SU-DHL-6 (cell line): ENCODE results near the gene ANKRD30B.
"Not testable (repeated sequence)": the region's sequence is repeated elsewhere in the genome, so short reads cannot be mapped to it uniquely, and the experiment has no call there.

Experiments
- H2AFZ ChIP-seq: fragments of 200-600 bp; sonication (generic); 2 replicates; pipeline ENCODE4 v1.6.1; 2014; ENCODE audit warnings: low read depth, mild to moderate bottlenecking, moderate library complexity, mixed read lengths, antibody characterized with exemption, low read length; ENCODE audit not compliant: severe bottlenecking
- H3F3A ChIP-seq: fragments of 200-600 bp; shearing (Covaris generic); 2 replicates; pipeline ENCODE4 v1.6.0; 2016; ENCODE audit warnings: antibody characterized with exemption, mild to moderate bottlenecking; ENCODE audit not compliant: insufficient read depth
- H3K27ac ChIP-seq: fragments of 200-600 bp; sonication (generic); 2 replicates; pipeline ENCODE4 v1.5.1; 2016; ENCODE audit warnings: low read depth, mild to moderate bottlenecking, low read length, moderate library complexity, mixed read lengths
- H3K27me3 ChIP-seq: fragments of 200-600 bp; sonication (generic), shearing (Covaris generic); 2 replicates; pipeline ENCODE4 v1.6.0; 2014; ENCODE audit warnings: mild to moderate bottlenecking, low read length
- H3K36me3 ChIP-seq: fragments of 200-600 bp; sonication (generic); 2 replicates; pipeline ENCODE4 v1.6.1; 2014; ENCODE audit warnings: mild to moderate bottlenecking, low read length, mixed read lengths
- H3K4me2 ChIP-seq: fragments of 300-600, 200-600 bp; shearing (Covaris generic), sonication (generic); 2 replicates; pipeline ENCODE4 v1.6.0; 2014; ENCODE audit warnings: low read length, low read depth, mild to moderate bottlenecking; ENCODE audit not compliant: poor library complexity, severe bottlenecking
- H3K4me3 ChIP-seq: fragments of 200-600 bp; sonication (generic); 2 replicates; pipeline ENCODE4 v1.5.1; 2014; ENCODE audit warnings: antibody characterized with exemption, low read length, mild to moderate bottlenecking, mixed read lengths; ENCODE audit not compliant: insufficient read depth, poor library complexity, severe bottlenecking
- H3K79me2 ChIP-seq: fragments of 200-600 bp; sonication (generic); 2 replicates; pipeline ENCODE4 v1.6.1; 2014; ENCODE audit warnings: mild to moderate bottlenecking, low read length, moderate library complexity; ENCODE audit not compliant: insufficient read depth
- H3K9ac ChIP-seq: fragments of 200-600 bp; sonication (generic); 2 replicates; pipeline ENCODE4 v1.7.0; 2014; ENCODE audit warnings: mild to moderate bottlenecking, low read length
- H3K9me2 ChIP-seq: fragments of 200-600 bp; sonication (generic); replicated peaks from 2 replicates; pipeline ENCODE4 v1.6.1; 2014; ENCODE audit warnings: low read length; ENCODE audit not compliant: insufficient read depth
- H3K9me3 ChIP-seq: fragments of 200-600 bp; sonication (generic); 2 replicates; pipeline ENCODE4 v1.6.1; 2014; ENCODE audit warnings: low read length, mixed read lengths; ENCODE audit not compliant: insufficient read depth
- H4K20me1 ChIP-seq: fragments of 200-600 bp; sonication (generic); 2 replicates; pipeline ENCODE4 v1.6.1; 2014; ENCODE audit warnings: low read depth, mild to moderate bottlenecking, antibody characterized with exemption, low read length, moderate library complexity, mixed read lengths
- EZH2phosphoT487 ChIP-seq: fragments of 200-600 bp; sonication (generic), shearing (Covaris generic); conservative IDR thresholded peaks from 2 replicates; pipeline ENCODE4 v1.6.1; 2018; ENCODE audit warnings: mild to moderate bottlenecking, antibody characterized with exemption, low read length, moderate library complexity, mixed read lengths
- TF ChIP-seq, protein P1 (sequence below): fragments of 200-600 bp; sonication (generic); IDR thresholded peaks from one replicate; pipeline ENCODE4 v1.5.1; 2017; ENCODE audit warnings: antibody characterized with exemption, mild to moderate bottlenecking, low read length, moderate library complexity; ENCODE audit not compliant: insufficient read depth, poor library complexity, severe bottlenecking

Gene ANKRD30B

DNA sequence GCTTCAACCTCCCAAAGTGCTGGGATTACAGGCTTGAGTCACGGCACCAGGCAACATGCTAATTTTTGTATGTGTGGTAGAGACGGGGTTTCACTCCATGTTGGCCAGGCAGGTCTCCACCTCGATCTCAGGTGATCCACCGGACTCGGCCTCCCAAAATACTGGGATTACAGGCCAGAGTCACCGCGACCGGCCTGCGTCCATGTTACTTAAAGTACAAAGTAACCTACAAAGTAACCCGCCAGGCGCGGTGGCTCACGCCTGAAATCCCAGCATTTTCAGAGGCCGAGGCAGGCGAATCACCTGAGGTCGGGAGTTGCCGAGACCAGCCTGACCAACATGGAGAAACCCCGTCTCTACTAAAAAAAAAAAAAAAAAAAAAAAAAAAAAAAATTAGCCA, 1.1 kb upstream of the ANKRD30B start:
- Histone ChIP-seq H2AFZ (no peak overlapping the region), H3K4me3 (no peak overlapping the region), H3F3A (no peaks in the 10 kb centered on the region), H4K20me1 (no peaks in the 10 kb centered on the region), H3K4me2 (no peak overlapping the region), H3K9me2 (no peaks in the 10 kb centered on the region), H3K9ac (no peak overlapping the region), H3K79me2 (no peaks in the 10 kb centered on the region), H3K36me3 (no peaks in the 10 kb centered on the region), H3K27ac (no peak overlapping the region), H3K27me3 (no peaks in the 10 kb centered on the region), H3K9me3 (no peaks in the 10 kb centered on the region)
- TF ChIP-seq, protein P1, sequence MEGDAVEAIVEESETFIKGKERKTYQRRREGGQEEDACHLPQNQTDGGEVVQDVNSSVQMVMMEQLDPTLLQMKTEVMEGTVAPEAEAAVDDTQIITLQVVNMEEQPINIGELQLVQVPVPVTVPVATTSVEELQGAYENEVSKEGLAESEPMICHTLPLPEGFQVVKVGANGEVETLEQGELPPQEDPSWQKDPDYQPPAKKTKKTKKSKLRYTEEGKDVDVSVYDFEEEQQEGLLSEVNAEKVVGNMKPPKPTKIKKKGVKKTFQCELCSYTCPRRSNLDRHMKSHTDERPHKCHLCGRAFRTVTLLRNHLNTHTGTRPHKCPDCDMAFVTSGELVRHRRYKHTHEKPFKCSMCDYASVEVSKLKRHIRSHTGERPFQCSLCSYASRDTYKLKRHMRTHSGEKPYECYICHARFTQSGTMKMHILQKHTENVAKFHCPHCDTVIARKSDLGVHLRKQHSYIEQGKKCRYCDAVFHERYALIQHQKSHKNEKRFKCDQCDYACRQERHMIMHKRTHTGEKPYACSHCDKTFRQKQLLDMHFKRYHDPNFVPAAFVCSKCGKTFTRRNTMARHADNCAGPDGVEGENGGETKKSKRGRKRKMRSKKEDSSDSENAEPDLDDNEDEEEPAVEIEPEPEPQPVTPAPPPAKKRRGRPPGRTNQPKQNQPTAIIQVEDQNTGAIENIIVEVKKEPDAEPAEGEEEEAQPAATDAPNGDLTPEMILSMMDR: no peak
- no peak for TF ChIP-seq EZH2phosphoT487

DNA sequence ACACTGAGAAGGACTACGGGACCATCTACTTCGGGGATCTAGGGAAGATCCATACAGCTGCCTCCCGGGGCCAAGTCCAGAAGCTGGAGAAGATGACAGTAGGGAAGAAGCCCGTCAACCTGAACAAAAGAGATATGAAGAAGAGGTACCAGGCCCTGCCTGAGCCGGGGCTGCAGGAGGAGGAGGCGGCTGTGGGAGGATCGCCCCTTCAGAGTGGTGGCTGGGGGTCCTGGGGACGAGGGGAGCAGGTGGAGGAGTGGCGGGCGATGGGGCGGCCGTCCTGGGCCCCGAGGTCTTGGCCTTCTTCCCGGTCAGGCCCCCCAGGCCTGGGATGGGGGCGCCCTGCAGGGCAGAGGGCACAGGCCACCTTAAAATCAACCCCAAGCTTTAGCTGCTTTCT, 524 bp downstream of the ANKRD30B start:
- Histone ChIP-seq H3K79me2 (no peaks in the 10 kb centered on the region), H3K27me3 (no peaks in the 10 kb centered on the region), H3K36me3 (no peaks in the 10 kb centered on the region), H3F3A (no peaks in the 10 kb centered on the region), H3K9ac (no peak overlapping the region), H4K20me1 (no peaks in the 10 kb centered on the region), H3K4me2 (no peak overlapping the region), H3K4me3 (no peak overlapping the region), H2AFZ (no peak overlapping the region), H3K9me3 (no peaks in the 10 kb centered on the region), H3K9me2 (no peaks in the 10 kb centered on the region), H3K27ac (no peak overlapping the region)
- TF ChIP-seq, protein P1: no peak
- TF ChIP-seq EZH2phosphoT487: no peak

DNA sequence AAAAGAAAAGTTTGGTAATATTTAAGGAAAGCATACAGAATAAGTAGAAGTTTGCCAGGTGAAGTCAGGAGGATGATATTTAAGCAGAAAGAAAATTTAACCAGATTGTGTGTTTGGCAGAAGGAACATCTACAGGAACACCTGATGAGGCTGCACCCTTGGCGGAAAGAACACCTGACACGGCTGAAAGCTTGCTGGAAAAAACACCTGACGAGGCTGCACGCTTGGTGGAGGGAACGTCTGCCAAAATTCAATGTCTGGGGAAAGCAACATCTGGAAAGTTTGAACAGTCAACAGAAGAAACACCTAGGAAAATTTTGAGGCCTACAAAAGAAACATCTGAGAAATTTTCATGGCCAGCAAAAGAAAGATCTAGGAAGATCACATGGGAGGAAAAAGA, 15.6 kb downstream of the ANKRD30B start:
- not testable (repeated sequence) for H3K27ac ChIP-seq, H3K79me2 ChIP-seq, H3K4me2 ChIP-seq, H3K9me2 ChIP-seq, H3F3A ChIP-seq, H3K27me3 ChIP-seq, H3K9me3 ChIP-seq, H2AFZ ChIP-seq, H4K20me1 ChIP-seq, H3K36me3 ChIP-seq, H3K9ac ChIP-seq, H3K4me3 ChIP-seq

DNA sequence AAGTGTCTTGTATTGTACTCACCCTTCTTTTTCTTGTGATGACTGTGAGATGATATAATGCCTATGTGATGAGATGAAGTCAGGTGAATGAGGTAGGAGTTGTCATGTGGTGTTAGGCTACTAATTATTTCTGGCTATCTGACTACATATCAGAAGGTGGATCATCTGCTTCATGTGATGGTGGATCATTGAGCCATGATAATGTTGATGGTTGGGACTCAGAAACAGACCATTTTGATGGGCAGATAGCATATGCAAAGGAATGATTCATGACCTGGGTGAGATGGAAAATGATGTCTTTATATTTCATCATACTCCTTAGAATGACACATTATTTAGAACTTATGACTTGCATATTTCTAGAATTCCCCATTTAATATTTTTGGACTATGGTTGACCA, 19.5 kb downstream of the ANKRD30B start:
- Histone ChIP-seq H4K20me1 (no peaks in the 10 kb centered on the region), H3K4me3 (no peak overlapping the region), H3K27me3 (no peaks in the 10 kb centered on the region), H3K9me3 (no peaks in the 10 kb centered on the region), H3K79me2 (no peaks in the 10 kb centered on the region), H3F3A (no peaks in the 10 kb centered on the region), H3K36me3 (no peaks in the 10 kb centered on the region), H2AFZ (no peak overlapping the region), H3K9ac (no peak overlapping the region), H3K27ac (no peak overlapping the region), H3K4me2 (no peak overlapping the region), H3K9me2 (no peaks in the 10 kb centered on the region)
- no peak for TF ChIP-seq EZH2phosphoT487
- TF ChIP-seq, protein P1: no peak
